ENCODE measurements around the gene MT1B. TPM values are rescaled to one million over a fixed set of nuclear protein-coding genes. Genes with fewer than 3 reads are reported as not detected.
"Not testable (repeated sequence)": the region's sequence is repeated elsewhere in the genome, so short reads cannot be mapped to it uniquely, and the experiment has no call there.

MT1B gene
- total RNA-seq, 1 donor from 2014 or later, result not detected

DNA sequence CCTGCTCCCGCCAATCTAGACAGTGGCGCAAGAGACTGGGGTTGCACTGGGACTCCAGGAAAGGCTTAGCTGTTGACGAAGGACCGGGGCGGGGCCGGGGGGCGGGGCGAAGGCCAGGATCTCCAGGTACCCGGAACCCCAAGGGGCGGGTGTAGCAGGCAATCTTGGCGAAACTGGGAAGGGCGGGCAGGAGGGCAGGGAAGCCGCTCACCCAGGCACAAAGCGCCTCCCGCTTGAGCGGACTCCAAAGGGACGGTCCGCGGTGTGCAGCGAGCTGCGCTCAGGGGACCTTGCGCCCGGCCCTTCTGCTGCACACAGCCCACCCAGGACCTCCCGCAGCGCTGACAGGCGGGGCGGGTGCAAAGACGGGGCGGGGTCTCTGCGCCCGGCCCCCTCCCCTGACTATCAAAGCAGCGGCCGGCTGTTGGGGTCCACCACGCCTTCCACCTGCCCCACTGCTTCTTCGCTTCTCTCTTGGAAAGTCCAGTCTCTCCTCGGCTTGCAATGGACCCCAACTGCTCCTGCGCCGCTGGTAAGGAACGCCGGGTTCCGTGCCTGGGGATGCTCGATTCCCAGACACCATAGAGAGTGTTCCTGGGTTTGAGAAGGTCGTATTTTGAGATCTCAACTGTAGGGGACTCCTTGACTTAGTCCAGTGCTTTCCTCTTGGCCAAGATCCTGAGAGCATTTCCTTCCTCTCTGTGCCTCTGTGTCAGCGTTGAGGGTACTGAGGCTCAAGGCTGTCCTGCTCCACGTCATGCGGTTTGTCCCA is 6.1 kb downstream of the MT1B start, which contains the start of gene MT1F:
MT1F (plus strand) TSS at position 405 of the 772 bp plus-strand sequence; CDS start at position 505, 100 bp downstream.
- Histone ChIP-seq H3K27me3 (ENCODE audit: low read depth) (peaks cover 6% of the 10 kb centered on the region), H3K9me3 (no peaks in the 10 kb centered on the region), H3K27ac (peak within 1 kb of the TSS; percentile 78), H3K4me3 (peak within 1 kb of the TSS; percentile 74), H3K36me3 (no peaks in the 10 kb centered on the region), H3K4me1 (peaks cover 10% of the 10 kb centered on the region)
- DNase-seq, result peak; percentile 94
- TF ChIP-seq, protein P1, sequence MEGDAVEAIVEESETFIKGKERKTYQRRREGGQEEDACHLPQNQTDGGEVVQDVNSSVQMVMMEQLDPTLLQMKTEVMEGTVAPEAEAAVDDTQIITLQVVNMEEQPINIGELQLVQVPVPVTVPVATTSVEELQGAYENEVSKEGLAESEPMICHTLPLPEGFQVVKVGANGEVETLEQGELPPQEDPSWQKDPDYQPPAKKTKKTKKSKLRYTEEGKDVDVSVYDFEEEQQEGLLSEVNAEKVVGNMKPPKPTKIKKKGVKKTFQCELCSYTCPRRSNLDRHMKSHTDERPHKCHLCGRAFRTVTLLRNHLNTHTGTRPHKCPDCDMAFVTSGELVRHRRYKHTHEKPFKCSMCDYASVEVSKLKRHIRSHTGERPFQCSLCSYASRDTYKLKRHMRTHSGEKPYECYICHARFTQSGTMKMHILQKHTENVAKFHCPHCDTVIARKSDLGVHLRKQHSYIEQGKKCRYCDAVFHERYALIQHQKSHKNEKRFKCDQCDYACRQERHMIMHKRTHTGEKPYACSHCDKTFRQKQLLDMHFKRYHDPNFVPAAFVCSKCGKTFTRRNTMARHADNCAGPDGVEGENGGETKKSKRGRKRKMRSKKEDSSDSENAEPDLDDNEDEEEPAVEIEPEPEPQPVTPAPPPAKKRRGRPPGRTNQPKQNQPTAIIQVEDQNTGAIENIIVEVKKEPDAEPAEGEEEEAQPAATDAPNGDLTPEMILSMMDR (IDR thresholded peaks at IDR 0.05), result no peak
- ATAC-seq, result peak; percentile 96 to 98
- intact Hi-C loops (cut with DNase I), result no loop called here

DNA sequence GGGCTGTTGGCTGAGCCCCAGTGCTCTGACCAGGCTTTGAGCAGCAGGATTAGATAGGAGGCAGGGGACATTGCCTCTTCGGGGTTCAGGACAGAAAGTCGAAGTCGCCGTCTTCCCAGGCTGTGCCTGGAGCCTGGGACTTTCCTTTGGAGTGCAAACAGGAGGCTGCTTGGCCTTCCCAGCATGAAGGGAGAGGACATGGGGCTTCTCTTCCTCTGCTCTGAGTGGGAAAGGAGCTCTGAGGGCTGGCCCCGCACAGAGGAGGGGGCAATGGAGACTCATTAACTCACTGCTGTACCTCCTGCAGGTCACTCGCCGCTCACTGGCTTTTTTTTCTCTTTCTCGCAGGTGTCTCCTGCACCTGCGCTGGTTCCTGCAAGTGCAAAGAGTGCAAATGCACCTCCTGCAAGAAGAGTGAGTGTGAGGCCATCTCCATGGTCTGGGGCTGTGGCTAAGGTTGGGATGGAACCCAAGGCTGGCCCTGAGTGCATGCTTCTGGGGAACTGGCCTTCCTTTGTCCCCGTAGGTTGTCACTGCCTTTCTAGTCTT is 6.7 kb downstream of the MT1B start:
- Histone ChIP-seq H3K36me3 (no peaks in the 10 kb centered on the region), H3K27ac (peak overlapping the region; percentile 78), H3K4me1 (peaks cover 10% of the 10 kb centered on the region), H3K4me3 (peak overlapping the region; percentile 74), H3K9me3 (no peaks in the 10 kb centered on the region), H3K27me3 (ENCODE audit: low read depth) (peaks cover 13% of the 10 kb centered on the region)
- intact Hi-C loops (cut with DNase I), result no loop called here
- TF ChIP-seq, protein P1 (IDR thresholded peaks at IDR 0.05), result no peak
- ATAC-seq (no peak), DNase-seq (no peak)

DNA sequence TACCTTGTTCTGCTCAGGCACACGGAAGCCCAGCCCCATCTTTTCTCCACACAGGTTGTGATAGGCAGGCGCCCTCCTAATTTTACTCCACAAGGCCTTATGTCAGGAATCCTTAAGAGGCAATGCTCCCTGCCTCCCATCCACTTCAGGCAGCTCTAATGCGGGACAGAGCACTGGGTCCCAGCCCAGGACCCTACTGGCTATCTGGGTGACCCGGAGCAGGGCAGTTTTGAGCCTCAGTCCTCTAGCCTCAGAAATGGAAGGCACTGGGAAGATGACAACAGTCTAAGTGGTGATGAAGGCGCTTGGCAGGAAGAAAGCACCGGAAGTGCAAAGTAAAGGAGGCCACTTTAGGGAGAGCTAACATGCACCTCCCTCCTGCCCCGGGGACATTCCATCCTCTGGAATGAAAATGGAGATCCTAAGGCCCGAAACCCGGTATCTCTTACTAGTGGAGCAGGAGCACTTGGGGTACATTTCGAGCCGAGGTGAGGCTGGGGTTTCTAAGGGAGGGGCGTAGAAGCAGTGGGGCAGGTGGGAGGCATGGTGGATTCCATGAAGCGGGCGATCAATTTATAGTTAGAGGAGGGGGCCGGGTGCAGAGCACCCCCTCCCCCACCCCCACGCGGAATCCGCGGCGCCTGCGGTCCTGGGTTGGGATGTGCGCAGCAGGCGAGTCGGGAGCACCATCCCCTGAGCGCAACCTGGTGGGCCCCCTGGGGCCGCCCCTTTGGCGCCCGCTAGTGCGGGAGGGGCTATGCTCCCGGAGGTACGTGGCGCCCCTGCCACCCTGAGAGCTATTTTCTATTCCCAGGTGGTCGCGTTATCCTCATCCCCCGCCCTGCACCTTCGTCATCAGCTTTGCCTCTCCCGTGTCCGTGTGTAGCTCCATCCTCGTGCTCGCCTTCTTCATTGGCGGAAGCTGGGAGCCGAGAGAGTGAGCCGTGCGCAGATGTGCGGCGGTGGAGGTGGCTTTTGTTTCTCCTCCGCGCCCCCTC is 11.0 kb downstream of the MT1B start:
- DNase-seq (no peak), ATAC-seq (no peak)
- TF ChIP-seq, protein P1 (IDR thresholded peaks at IDR 0.05), result no peak
- H3K27me3 ChIP-seq (ENCODE audit: low read depth), result peaks cover 43% of the 10 kb centered on the region
- peaks cover 10% of the 10 kb centered on the region for H3K4me1 ChIP-seq
- peak overlapping the region; percentile 29 for H3K4me3 ChIP-seq
- H3K9me3 ChIP-seq, result no peaks in the 10 kb centered on the region
- no peaks in the 10 kb centered on the region for H3K36me3 ChIP-seq
- H3K27ac ChIP-seq, result no peak overlapping the region
- intact Hi-C loops (cut with DNase I), result no loop called here

DNA sequence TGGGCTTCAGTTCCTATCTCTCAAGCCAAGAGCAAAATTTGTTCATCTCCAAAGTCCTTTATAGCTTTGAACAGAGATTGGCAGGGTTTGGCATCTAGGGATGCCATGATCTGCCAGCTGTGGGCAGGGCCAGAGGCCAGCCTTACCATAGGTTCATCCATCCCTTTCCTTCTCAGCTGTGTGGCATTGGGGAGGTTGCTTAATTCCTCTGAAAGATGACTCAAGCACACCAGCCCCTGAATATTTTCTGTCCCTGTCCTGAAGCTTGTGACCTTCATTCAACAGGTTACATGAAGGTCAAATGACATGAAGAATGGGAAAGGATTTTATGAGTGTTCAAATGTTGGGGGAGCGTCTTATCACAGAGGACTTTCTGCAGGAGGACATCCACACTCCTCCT is 12.8 kb downstream of the MT1B start:
- Histone ChIP-seq H3K27me3 (ENCODE audit: low read depth) (peaks cover 61% of the 10 kb centered on the region), H3K4me1 (peaks cover 11% of the 10 kb centered on the region), H3K27ac (no peak overlapping the region), H3K36me3 (no peaks in the 10 kb centered on the region), H3K4me3 (no peak overlapping the region), H3K9me3 (no peaks in the 10 kb centered on the region)
- ATAC-seq (no peak), DNase-seq (no peak)
- intact Hi-C loops (cut with DNase I), result no loop called here
- TF ChIP-seq, protein P1 (IDR thresholded peaks at IDR 0.05), result no peak

DNA sequence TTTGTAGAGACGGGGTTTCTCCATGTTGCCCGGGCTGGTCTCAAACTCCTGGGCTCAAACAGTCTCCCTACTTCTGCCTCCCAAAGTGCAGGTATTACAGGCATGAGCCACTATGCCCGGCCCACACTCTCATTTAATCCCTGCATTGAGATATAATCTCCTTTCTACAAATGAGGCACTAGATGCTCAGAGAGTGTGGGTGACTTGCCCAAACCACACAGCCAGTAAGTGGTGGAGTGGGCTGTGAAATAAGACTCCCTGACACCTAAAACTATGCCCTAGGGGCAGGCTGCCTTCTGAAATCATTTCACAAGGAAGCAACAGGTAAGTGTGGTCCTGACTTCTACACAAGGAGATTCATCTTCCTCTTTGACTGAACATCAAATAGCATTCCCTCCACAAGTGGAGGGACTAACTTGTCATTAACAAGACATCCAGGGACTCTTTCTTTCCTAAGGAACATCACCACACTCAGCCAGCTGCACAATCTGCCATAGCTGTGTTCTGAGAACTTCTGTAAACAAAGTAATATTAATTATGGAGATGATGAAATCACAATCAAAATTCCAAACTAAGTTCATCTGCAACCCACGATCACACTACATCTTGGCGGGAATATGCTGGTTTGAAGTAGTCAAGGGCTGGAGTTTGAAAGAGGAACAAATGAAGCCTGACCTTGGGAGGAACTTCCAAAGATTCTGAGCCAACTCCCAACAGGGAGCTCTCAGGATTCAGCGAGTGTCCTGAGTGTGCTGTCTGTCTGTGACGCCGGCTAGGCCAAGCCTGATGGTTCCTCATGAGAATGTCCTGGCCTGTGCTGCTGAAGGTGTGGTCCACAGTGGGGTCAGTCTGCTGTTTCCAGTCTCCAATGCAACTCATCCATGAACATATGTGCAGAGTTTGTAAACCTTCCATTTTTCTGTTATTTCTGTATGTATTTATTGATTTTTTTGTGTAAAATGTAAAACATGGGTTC is 13.9 kb downstream of the MT1B start:
- H3K9me3 ChIP-seq; ATAC-seq; DNase-seq; H3K4me3 ChIP-seq; intact Hi-C loops (cut with DNase I); H3K27ac ChIP-seq; H3K36me3 ChIP-seq: not testable (repeated sequence)
- Histone ChIP-seq H3K27me3 (ENCODE audit: low read depth) (peaks cover 71% of the 10 kb centered on the region), H3K4me1 (peaks cover 13% of the 10 kb centered on the region)

Measured in lower lobe of right lung (tissue), 2 donors.